Fibroblast of skin of left quadriceps (primary cell): ENCODE data around the gene SELPLG.
"Not testable (repeated sequence)": the region's sequence is repeated elsewhere in the genome, so short reads cannot be mapped to it uniquely, and the experiment has no call there.

Source experiments
- DNase-seq, 2 experiments: peaks; one replicate each; pipeline ENCODE4 v3.0.0-alpha.2; 2013; ENCODE audit warnings: low read depth in 2 of 2

SELPLG gene

DNA sequence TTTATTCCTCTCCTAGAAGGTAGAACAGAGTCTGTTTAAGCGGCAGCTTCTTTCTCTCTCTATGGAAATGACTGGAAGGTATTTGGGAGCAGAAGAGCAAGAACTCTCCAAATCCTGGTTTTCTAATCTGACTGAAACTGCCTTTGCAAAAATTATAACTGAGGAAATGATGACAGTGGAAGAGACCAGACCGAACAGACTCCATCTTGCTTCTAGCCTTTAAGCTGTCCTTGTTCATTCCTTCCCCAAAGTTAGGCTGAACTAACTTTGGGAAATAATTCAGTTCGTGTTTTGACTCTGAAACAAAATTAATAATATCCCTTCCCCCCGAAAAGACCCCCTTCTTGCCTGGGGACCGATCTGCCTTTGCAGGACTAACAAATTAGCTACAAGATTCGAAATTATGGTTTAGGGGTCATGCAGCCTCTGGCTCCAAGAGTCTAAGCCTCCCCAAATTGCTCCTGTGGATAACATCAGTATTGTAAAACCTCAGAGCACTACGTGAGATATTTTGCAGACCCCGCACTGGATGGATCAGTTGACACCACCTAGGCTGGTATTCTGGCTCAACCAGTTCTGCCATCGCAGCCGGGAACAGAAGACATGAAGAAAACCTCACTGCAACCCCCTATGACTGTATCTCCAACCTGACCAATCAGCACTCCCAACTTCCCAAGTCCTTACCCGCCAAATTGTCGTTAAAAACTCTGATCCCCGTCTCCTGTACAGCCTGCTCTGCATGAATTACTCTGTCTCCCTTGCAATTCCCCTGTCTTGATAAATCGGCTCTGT is 14.1 kb downstream of the SELPLG start:
- DNase-seq: no peak

DNA sequence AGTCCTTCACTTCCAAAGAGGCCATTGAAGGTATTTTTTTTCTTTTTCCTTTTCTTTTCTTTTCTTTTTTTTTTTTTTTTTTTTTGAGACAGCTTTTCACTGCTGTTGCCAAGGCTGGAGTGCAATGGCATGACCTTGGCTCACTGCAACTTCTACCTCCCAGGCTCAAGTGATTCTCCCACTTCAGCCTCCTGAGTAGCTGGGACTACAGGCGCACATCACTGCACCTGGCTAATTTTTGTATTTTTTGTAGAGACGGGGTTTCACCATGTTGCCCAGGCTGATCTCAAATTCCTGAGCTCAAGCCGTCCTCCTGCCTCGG is 14.8 kb downstream of the SELPLG start:
- DNase-seq: not testable (repeated sequence)

DNA sequence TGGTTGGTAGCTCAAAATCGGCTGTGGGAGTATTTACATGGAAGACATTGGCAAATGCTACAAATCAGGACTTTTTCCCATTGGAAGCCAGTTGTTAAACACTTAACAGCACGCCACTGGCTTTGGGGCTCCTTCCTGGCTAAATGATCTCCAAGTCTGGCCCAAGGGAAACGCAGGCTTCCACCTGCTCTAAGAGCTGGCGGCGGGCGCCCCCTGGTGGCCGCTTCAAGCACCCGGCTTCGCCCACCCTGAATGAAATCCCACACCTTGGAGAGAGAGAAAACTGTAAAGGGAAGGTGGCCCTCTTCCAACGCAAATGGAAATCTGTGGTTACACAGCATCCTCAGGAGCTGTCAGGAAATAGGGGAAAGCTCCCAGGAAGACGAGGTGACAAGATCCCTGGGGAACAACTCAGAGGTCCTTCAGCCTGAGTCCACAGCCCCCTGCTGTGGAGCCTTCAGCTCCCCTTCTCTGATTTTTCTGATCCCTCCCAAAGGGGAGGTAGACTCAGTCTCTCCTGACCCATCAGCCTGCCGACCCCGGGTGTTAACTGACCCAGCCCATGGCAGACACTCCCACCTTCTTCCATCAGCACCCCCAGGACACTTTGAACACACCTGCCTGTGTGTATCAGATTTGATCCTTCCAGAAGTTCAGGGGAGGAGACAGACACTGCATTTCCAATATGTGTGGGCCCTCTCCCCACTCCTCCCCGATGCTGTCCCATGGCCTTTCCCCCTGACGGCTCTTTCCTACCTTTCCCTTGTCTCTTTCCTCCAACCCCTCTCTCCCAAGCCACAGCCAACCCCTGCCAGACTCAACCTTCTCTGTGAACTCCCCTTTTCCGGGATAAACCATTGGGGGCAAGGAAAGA is 15.4 kb downstream of the SELPLG start:
- DNase-seq: peak; percentile 70 to 71

DNA sequence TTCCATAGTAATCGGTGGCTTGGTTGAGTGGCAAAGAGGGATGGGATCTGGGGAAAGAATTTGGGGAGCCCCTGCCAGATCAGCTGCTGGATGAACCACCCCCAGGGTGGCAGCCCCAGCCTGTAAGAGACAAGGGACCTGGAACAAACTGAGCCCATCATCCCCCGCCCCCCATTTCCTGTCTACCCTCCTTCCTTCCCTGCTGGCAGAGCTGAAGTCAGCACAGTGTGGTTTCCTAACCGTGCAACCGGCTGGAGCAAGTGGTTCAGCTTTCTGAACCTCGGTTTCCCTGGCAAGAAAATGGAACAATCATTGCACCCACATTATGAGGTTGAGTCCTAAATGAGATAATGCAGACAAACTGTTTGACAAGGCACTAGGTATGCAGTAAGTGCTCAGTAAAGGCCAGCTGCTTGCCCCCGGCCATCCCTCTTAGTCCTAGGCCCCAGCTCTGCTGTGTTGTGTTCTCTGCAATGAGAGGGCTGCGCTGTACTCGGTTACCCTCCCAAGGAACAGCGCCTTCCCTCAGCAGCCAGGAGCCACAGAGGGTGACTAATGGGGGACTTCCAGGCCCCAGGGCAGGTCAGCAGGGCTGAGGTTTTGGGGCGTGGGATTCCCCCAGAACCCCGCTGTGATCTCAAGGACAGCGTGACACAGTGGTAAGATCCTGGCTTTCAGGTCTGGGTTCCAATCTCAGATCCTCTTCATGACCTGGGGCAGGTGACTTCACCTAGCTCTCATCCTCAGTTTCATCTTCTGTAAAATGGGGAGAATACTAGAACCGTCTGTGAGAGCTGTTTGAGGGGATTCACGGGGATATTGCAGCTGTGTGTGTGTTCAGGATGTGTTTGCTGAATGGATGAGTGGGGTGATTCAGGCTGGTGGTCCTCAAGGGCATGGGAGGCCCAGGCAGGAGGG is 16.5 kb downstream of the SELPLG start:
- no peak for DNase-seq

DNA sequence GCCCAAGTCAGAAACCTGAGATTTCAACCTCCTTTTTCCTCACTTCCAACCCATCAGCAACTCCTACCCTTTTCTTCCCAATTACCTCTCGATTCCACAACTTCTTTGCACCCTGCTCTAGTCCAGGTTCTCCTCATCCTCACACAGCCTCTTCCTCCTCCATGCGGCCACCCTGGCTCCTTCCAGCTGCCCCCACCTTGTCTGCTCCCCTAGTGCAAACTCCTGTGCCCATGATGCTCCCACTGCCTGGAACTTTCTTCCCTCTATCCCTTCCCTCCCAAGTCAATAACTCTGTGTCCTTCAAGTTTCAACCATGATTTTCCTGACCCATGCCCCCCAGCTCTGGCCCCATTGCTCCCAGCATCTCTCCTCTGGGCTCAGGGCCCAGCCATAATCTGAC is 17.3 kb downstream of the SELPLG start:
- DNase-seq: no peak

DNA sequence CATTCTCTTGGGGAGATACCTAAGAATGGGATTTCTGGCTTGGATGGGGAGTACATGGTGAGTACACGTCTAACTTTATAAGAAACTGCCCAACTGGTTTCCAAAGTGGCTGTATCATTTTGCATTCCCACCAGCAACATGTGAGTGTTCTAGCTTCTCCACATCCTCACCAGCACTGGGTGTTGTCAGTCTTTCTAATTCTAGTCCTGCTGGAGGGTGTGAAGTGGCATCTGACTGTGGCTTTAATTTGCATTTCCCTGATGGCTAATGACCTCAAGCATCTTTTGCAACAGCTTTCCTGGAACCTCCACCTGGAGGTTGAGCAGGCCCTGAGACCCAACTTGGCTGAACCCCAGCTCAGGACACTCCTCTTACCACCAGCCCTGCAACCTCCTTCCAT is 17.8 kb downstream of the SELPLG start:
- DNase-seq: no peak

DNA sequence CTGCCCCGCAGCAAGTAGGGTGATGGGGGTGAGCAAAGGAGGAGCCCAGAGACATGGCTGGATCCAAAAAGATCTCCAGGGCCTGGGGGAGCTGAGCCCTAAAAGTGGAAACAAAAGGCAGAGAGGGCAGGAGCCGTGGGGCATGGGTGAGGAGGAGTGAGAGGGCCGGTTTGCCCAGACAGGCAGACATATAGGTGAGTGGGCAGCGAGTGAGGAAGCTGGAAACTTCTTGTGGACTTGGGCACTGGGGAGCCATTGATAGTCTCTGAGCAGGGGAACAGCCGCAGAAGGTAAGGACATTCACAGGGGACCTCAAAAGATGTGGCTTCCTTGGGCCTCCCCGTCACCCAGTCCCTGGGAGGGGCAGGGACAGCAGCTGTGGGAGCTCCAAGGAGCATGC is 19.1 kb downstream of the SELPLG start:
- DNase-seq: no peak

DNA sequence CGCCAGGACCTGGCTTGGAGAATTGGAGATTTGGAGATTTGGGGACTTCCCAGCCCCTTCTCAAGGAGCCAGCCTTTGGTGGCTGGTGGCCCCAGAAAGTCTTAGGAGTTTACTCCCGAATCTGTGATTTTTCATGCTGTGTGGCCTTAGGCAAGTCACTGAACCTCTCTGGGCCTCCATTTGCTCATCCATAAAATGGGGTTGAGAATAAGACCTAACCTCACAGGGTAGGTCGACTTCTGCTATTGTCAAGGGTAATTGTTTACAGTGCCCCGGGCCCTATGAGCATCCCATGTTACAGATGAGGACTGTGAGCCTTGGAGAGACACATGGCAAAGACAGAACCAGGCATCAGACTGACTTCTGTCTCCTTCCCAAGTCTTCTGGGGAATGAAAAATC is 19.7 kb downstream of the SELPLG start:
- no peak for DNase-seq

DNA sequence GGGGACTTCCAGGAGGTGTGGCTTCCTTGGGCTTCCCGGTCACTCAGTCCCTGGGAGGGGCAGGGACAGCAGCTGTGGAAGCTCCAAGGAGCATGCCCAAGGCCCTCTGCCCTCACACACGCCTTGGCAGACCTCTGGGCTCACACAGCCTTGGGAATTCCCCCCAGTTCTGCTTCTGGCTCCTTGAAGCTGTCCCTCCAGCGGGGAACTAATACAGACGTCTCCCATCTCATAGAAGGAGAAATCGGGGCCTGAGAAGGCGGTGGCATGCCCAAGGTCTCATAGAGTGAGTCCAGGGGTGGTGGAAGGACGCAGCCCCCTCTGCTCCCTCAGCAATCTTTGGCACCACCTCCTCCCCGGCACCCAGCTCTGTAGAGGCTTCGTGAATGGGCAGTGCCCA is 20.1 kb downstream of the SELPLG start:
- no peak for DNase-seq

DNA sequence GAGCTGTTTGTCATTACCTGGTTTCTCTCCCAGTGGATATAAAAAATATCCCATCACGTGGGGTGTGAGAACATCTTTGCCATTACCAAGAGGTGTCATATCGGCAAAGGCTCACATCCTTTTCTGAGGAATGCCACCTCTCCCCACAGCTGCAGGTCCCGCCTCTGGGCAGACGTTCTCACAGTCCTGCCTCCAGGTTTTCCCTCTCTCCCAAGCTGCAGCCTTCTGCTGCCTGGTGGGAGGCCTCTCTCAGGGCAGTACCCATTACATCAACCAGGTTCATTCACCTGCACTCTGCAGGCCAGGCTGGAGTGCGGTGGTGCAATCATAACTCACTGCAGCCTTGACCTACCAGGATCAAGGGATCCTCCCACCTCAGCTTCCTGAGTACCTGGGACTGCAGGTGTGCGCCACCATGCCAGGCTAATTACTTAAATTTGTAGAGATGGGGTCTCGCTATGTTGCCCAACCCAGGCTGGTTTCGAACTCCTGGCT is 20.9 kb downstream of the SELPLG start:
- DNase-seq: no peak

DNA sequence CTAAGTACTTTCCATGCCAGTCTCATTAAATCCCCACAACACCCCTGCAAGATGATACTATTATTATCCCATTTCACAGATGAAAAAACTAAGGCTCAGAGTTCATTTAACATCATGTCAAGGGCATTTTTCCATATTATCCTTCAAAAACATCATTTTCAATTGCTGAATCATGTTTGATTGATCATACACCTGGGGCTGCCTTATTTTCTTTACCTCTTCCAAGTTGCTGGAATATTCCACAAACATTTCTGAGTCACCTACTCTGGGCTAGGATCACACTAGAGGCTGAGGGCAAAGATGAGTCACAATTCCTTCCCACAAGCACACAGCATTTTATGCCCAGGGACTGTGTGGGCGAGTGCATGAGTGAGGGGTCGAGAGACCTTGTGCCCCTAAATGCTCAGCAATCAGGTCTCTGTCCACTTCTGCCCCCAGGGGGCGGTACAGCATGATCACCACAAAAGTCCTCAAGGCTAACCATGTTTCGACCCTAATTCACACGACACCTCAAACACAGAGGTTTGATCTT is 21.7 kb downstream of the SELPLG start:
- DNase-seq: peak in 1 of 2 experiments; percentile 62

DNA sequence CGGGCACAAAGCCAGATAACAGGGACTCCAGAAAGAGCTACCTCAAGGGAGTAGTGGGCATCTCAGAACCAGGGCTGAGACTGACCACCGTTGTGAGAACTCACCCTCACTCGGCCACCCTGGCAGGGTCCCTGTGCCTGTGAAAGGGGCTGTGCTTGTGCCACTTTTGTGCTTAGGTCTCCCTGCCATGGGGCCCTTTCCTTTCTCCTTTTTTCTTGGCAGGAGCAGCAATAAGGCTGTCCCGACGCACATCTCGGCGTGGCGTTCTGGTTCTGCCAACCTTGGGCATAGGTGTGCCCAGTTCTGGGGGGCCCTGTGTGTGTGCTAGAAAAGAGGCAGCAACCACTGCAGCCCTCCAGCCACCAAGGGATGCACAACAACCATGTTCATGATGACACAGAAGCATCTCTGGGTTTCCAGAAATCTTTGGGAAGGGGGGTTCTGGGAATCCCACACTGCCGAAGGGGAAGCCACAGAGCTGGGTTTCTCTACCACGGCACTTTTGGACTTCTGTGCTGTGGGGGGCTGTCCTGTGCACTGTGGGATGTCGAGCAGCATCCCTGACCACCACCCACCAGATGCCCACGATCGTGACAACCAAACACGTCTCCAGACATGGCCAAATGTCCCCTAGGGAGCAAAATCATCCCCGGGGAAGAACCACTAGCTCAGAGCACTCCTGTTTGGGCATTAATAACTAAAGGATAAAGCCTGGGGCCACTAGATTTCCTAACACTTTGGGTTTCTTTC is 22.7 kb downstream of the SELPLG start:
- no peak for DNase-seq

DNA sequence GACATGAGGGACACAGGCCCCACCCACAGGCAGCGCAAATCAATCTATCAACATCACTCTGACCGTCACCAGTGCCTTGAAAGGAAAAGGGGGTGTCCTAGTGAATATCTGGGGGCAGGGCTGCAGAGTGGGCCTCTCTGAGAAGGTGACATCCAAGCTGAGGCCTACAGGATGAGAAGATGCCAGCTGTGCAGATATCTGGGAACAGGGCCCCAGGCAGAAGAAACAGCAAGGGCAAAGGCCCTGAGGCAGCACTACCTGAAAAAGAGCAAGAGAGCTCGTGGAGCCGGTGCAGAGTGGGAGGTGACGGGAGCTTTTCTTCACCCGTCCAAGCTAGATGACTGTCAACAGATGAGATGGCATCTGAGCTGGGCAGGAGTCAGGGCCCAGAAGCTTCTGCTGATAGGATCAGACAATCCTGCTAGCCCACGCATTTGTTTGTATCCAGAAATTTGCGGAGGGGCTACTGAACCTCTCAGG is 23.3 kb downstream of the SELPLG start:
- no peak for DNase-seq

DNA sequence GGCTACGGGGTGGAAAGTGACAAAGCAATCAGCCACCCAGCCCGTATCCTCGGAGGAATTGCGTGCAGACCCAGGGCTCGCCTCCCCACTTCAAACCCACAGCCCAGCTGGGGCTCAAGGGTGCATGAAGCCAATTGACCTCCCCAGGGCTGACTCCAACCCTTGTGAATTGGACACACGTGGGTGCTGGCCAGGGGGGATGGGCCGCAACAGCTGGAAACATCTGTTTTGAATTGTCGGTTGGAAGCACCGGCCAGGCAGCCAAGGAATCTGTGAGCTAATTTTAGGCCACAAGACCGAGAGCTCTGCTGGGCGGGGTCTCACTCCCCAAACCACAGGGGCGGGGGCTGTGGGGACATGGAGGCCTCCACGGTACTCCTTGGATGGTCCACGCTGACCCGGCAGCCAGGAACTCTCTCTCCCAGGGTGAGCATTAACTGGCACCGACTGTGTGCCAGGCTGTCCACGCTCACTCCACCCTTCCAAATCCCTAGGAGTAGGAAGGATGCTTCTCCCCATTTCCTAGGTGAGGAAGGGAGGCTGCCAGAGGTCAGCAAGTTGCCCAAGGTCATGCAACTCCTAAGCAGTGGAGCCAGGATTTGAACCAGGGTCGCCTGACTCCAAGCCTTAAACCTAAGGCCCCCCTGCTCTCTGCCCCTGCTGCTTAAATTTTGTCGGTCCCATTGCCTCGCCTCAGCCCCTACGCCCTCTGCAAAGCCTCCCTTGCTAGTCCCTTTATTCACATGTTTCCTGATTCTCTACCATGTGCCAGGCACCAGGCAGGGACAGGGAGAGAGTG is 24.0 kb downstream of the SELPLG start:
- DNase-seq: peak; percentile 82 to 84

DNA sequence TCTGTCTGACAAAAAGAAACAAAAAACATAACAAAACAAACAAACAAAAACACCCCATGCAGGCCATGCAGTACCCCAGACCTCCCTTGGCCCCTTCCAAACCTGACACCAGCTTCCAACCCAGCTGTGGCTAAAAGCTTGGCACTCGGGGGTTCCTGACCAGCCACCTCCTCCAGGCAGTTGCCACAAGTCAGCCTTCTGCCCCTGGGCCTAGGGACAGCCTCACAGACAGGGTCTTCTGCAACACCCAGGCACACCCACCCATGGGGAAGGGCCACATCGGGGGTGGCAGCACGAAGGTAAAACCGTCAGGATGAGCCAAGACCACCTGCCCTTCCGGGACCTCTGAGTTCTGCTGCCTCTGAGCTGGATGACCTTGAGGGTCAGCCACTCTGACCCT is 25.1 kb downstream of the SELPLG start:
- DNase-seq: no peak

DNA sequence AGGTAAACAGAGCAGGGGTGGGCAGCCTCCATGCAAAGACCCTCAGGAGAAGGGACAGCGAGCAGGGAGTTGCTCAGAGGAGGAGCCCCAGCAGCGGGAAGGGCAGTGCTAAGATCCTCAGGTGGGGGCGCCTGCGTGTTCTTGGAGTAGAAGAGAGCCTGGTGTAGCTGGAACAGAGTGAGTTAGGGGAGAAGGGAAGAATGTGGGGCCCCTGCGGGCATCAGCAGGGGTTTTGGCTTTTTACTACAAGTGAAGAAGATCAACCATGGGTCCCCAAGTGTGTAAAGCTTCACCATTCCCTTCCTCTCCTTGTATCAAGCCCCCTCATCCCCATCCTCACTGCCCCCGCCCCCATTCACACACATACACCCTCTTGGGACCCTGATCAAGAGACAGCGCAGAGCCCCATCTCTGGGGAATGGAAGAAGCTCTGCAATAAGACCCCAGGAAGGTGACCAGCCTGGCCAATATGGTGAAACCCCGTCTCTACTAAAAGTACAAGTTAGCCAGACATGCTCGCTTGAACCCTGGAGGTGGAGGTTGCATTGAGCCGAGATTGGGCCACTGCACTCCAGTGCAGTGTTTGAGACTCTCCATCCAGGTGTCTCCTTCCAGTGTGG is 25.6 kb downstream of the SELPLG start:
- no peak for DNase-seq

DNA sequence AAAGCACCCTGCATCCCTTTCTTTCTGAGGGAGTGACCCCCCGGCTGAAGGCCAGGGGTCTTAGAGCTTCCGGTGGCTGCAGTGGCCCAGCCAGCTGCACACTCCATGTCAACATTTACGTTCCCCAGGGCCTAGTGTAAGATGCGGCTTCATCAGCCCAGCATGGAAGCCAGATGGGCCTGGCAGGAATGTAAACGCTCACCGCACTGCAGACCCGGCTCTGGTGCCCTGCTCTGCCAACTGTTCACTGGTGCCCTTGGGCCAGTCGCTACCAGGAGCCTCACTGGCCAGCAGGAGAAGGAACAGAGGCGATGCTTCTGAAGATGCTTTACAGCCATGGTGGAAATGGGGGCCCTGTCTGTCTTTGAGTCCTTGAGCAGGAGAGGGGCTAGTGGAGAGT is 27.2 kb downstream of the SELPLG start:
- no peak for DNase-seq

DNA sequence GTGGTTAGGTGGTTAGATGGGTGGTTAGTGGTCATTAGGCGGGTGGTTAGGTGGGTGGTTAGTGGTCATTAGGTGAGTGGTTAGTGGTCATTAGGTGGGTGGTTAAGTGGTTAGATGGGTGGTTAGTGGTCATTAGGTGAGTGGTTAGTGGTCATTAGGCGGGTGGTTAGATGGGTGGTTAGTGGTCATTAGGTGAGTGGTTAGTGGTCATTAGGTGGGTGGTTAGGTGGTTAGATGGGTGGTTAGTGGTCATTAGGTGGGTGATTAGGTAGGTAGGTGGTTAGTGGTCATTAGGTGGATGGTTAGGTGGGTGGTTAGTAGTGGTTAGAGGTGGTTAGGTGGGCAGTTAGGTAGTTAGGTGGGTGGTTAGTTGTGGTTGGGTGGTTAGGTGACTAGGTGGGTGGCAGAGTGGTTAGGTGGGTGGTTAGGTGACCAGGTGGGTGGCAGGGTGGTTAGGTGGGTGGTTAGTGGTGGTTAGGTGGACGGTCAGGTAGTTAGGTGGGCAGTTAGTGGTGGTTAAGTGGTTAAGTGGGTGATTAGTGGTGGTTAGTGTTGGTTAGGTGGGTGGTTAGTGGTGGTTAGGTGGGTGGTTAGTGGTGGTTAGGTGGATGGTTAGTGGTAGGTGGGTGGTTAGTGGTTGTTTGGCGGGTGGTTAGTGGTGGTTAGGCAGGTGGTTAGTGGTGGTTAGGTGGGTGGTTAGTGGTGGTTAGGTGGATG is 27.8 kb downstream of the SELPLG start:
- DNase-seq: no peak
